ENCODE data around the gene PSG1.
"Not testable (repeated sequence)": the region's sequence is repeated elsewhere in the genome, so short reads cannot be mapped to it uniquely, and the experiment has no call there.

- TF ChIP-seq GRHL2 (CRISPR knock-in tag; IDR thresholded peaks at IDR 0.05; ENCODE audit: insufficient replicate concordance, severe bottlenecking); FOXJ3 (CRISPR knock-in tag; IDR thresholded peaks at IDR 0.05; ENCODE audit: borderline replicate concordance); SP1 (CRISPR knock-in tag; conservative IDR thresholded peaks at IDR 0.05); CTCF (IDR thresholded peaks at IDR 0.05); ZSCAN18 (CRISPR knock-in tag; IDR thresholded peaks at IDR 0.05); NFE2L1 (CRISPR knock-in tag; IDR thresholded peaks at IDR 0.05); MAX (CRISPR knock-in tag; IDR thresholded peaks at IDR 0.05): not testable (repeated sequence)
- TF ChIP-seq, protein P1, sequence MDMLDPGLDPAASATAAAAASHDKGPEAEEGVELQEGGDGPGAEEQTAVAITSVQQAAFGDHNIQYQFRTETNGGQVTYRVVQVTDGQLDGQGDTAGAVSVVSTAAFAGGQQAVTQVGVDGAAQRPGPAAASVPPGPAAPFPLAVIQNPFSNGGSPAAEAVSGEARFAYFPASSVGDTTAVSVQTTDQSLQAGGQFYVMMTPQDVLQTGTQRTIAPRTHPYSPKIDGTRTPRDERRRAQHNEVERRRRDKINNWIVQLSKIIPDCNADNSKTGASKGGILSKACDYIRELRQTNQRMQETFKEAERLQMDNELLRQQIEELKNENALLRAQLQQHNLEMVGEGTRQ (CRISPR knock-in tag; IDR thresholded peaks at IDR 0.05) = not testable (repeated sequence)
- TF ChIP-seq, protein P2, sequence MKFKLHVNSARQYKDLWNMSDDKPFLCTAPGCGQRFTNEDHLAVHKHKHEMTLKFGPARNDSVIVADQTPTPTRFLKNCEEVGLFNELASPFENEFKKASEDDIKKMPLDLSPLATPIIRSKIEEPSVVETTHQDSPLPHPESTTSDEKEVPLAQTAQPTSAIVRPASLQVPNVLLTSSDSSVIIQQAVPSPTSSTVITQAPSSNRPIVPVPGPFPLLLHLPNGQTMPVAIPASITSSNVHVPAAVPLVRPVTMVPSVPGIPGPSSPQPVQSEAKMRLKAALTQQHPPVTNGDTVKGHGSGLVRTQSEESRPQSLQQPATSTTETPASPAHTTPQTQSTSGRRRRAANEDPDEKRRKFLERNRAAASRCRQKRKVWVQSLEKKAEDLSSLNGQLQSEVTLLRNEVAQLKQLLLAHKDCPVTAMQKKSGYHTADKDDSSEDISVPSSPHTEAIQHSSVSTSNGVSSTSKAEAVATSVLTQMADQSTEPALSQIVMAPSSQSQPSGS (CRISPR knock-in tag; IDR thresholded peaks at IDR 0.05; ENCODE audit: borderline replicate concordance, low read depth) = not testable (repeated sequence)
These were observed 18.2 kb upstream of the PSG1 start for GRCh38 chr19:42897729-42898128.
